Endodermal cell (in vitro differentiated cells): ENCODE results near the gene ZFAND3. TPM values are rescaled to one million over a fixed set of nuclear protein-coding genes. Genes with fewer than 3 reads are reported as not detected.

Experiments
- DNase-seq: peaks from one replicate; pipeline ENCODE4 v3.0.0-alpha.2; 2017
- H3K27ac ChIP-seq: 2 replicates; pipeline ENCODE4 v1.5.1; 2013; ENCODE audit warnings: mild to moderate bottlenecking, low read depth, low read length, moderate library complexity
- H3K27me3 ChIP-seq: 2 replicates; pipeline ENCODE4 v1.6.1; 2013; ENCODE audit warnings: mild to moderate bottlenecking, low read length, moderate library complexity; ENCODE audit not compliant: insufficient read depth, control insufficient read depth, poor library complexity, severe bottlenecking
- H3K36me3 ChIP-seq: 2 replicates; pipeline ENCODE4 v1.7.0; 2013; ENCODE audit warnings: mild to moderate bottlenecking, low read length, moderate library complexity; ENCODE audit not compliant: control insufficient read depth, insufficient read depth
- H3K4me1 ChIP-seq: one replicate; pipeline ENCODE4 v1.7.0; 2013; ENCODE audit warnings: low read length; ENCODE audit not compliant: control insufficient read depth, insufficient read depth
- H3K4me3 ChIP-seq: 2 replicates; pipeline ENCODE4 v1.5.1; 2013; ENCODE audit warnings: mild to moderate bottlenecking, low read length, moderate library complexity
- H3K9ac ChIP-seq: 2 replicates; pipeline ENCODE4 v1.6.1; 2013; ENCODE audit warnings: mild to moderate bottlenecking, low read length, moderate library complexity; ENCODE audit not compliant: poor library complexity, severe bottlenecking; ENCODE audit errors: extremely low read depth
- H3K9me3 ChIP-seq: 2 replicates; pipeline ENCODE4 v1.6.1; 2013; ENCODE audit warnings: mild to moderate bottlenecking, low read length, moderate library complexity; ENCODE audit not compliant: control insufficient read depth
- H3K27ac Mint-ChIP-seq: 2 replicates; pipeline ENCODE4 v1.8.0; 2020; ENCODE audit warnings: mixed read lengths
- H3K27me3 Mint-ChIP-seq: 2 replicates; pipeline ENCODE4 v1.8.0; 2021; ENCODE audit warnings: mild to moderate bottlenecking, mixed read lengths; ENCODE audit not compliant: insufficient read depth
- H3K36me3 Mint-ChIP-seq: 2 replicates; pipeline ENCODE4 v1.8.0; 2020; ENCODE audit warnings: low read depth, mixed read lengths
- H3K4me1 Mint-ChIP-seq: 2 replicates; pipeline ENCODE4 v1.8.0; 2020; ENCODE audit warnings: mixed read lengths
- H3K4me3 Mint-ChIP-seq: 2 replicates; pipeline ENCODE4 v1.8.0; 2020; ENCODE audit warnings: mild to moderate bottlenecking, moderate library complexity, mixed read lengths
- H3K9me3 Mint-ChIP-seq: 2 replicates; pipeline ENCODE4 v1.8.0; 2020; ENCODE audit warnings: mild to moderate bottlenecking, mixed read lengths
- WGBS, 2 experiments: methylation state at CpG; one replicate each; pipeline versions ENCODE4 v1.1.5 to v1.1.7; 2013; ENCODE audit warnings: missing lambda C conversion rate in 2 of 2, mixed read lengths in 1 of 2; ENCODE audit not compliant: insufficient coverage in 1 of 2, insufficient read length in 1 of 2; 5-methylcytosine and 5-hydroxymethylcytosine counted together
- total RNA-seq, 2 donors: library from RNA; stranded (reverse); fragmentation: NEBNext Ultra II Directional in 1 of 2; extraction: Animal tissue kit (Norgen Biotek cat#: 25700) in 1 of 2; gene quantifications; 2 replicates in 1 of 2; 3 replicates in 1 of 2; pipeline ENCODE4 v1.2.1, GENCODE V29; 2021
- TF ChIP-seq, protein P1 (sequence below): fragments of 200-600 bp; sonication (generic); conservative IDR thresholded peaks from 2 replicates; pipeline ENCODE4 v1.5.0; 2021; ENCODE audit warnings: antibody characterized with exemption, mild to moderate bottlenecking

ZFAND3 gene
- total RNA-seq, 2 donors from 2014 or later: 67.1 to 86.2 TPM

DNA sequence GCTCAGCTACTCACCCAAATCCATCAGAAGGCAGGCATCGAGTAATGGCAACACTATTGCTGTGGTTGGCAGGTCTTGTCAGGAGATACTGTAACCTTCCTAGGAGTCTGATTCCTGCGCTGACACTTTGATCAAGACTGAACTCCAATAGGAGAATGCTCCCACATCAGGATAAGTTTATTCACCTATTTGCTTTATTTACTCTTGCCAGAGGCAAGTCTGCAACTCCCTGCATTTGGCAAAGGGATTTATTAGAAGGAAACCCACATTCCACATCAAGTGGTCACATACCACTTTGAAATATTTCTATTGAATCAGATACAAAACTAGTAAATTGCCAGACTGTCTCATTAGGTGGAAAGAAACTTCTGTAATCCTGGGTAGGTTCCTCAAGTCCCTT lies 43.5 kb downstream of the ZFAND3 start:
- Mint-ChIP-seq H3K27me3 (no peaks in the 10 kb centered on the region), H3K4me1 (peaks cover 10% of the 10 kb centered on the region), H3K27ac (no peak overlapping the region), H3K36me3 (peaks cover 13% of the 10 kb centered on the region), H3K9me3 (no peaks in the 10 kb centered on the region), H3K4me3 (no peak overlapping the region)
- no peaks in the 10 kb centered on the region for H3K9me3 ChIP-seq
- no peak overlapping the region for H3K9ac ChIP-seq
- H3K4me3 ChIP-seq: no peak overlapping the region
- TF ChIP-seq, protein P1, sequence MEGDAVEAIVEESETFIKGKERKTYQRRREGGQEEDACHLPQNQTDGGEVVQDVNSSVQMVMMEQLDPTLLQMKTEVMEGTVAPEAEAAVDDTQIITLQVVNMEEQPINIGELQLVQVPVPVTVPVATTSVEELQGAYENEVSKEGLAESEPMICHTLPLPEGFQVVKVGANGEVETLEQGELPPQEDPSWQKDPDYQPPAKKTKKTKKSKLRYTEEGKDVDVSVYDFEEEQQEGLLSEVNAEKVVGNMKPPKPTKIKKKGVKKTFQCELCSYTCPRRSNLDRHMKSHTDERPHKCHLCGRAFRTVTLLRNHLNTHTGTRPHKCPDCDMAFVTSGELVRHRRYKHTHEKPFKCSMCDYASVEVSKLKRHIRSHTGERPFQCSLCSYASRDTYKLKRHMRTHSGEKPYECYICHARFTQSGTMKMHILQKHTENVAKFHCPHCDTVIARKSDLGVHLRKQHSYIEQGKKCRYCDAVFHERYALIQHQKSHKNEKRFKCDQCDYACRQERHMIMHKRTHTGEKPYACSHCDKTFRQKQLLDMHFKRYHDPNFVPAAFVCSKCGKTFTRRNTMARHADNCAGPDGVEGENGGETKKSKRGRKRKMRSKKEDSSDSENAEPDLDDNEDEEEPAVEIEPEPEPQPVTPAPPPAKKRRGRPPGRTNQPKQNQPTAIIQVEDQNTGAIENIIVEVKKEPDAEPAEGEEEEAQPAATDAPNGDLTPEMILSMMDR: no peak
- DNase-seq: no peak
- H3K4me1 ChIP-seq: peaks cover 4% of the 10 kb centered on the region
- no peaks in the 10 kb centered on the region for H3K27me3 ChIP-seq
- H3K27ac ChIP-seq: no peak overlapping the region
- WGBS, 2 experiments: 96 to 100% methylated on average over 1 to 2 of the region's 2 CpGs
- peaks cover 25% of the 10 kb centered on the region for H3K36me3 ChIP-seq

DNA sequence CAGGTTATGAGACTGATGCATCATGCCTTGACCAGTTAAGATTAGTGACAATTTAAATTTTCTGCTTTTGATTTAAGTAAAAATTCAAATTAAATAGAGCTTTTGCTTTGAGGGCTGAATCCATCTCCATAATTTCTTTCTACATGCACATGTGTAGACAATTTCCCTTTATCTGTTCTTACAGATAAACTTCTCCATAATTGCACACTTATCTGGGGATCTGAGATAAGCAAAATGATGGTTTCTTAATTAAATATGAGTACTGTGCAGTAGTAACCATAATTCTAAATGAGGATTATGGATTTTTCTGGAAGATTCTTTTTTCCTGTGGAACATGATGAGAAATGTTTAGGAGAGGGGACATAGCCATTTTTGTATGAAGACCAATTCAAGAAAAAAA lies 44.7 kb downstream of the ZFAND3 start:
- peaks cover 25% of the 10 kb centered on the region for H3K36me3 ChIP-seq
- Mint-ChIP-seq H3K9me3 (no peaks in the 10 kb centered on the region), H3K4me1 (peaks cover 15% of the 10 kb centered on the region), H3K4me3 (no peak overlapping the region), H3K36me3 (peaks cover 13% of the 10 kb centered on the region), H3K27me3 (no peaks in the 10 kb centered on the region), H3K27ac (no peak overlapping the region)
- TF ChIP-seq, protein P1: no peak
- peaks cover 4% of the 10 kb centered on the region for H3K4me1 ChIP-seq
- H3K4me3 ChIP-seq: no peak overlapping the region
- DNase-seq: no peak
- H3K27me3 ChIP-seq: no peaks in the 10 kb centered on the region
- H3K9me3 ChIP-seq: no peaks in the 10 kb centered on the region
- H3K9ac ChIP-seq: no peak overlapping the region
- H3K27ac ChIP-seq: no peak overlapping the region

DNA sequence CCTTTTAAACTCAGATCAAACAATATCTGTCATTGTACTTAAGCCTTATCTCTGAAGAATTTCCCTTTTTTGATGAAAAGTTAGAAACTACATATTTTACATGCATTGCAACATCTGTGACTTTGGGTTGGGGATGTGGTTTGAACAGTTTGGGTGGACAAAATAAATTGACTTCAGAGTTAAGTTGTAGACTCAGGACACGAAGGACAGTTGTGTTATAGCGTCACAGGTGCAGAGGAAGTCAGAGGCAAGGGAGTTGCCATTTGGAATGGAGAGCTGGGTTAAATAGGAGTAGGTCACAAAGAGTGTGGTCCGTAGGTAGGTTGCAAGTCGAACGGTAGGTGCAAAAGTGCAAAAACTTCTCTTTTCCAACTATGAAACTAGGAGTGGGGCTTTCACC lies 46.0 kb downstream of the ZFAND3 start:
- no peak overlapping the region for H3K27ac Mint-ChIP-seq
- TF ChIP-seq, protein P1: no peak

More for the DNA sequence above, 46.0 kb downstream of the ZFAND3 start:
- H3K27me3 Mint-ChIP-seq: no peaks in the 10 kb centered on the region
- Histone ChIP-seq H3K4me3 (no peak overlapping the region), H3K4me1 (peaks cover 4% of the 10 kb centered on the region), H3K36me3 (peaks cover 25% of the 10 kb centered on the region), H3K9me3 (no peaks in the 10 kb centered on the region), H3K27me3 (no peaks in the 10 kb centered on the region), H3K27ac (no peak overlapping the region), H3K9ac (no peak overlapping the region)
- DNase-seq: no peak
- no peak overlapping the region for H3K4me3 Mint-ChIP-seq
- WGBS, 2 experiments: 96 to 100% methylated on average over 5 of the region's 5 CpGs
- H3K4me1 Mint-ChIP-seq: peaks cover 15% of the 10 kb centered on the region
- H3K36me3 Mint-ChIP-seq: peaks cover 13% of the 10 kb centered on the region
- no peaks in the 10 kb centered on the region for H3K9me3 Mint-ChIP-seq
